Mammary epithelial cell (primary cell): ENCODE measurements around the gene ADAMTS9.

ENCODE experiments used
- CTCF ChIP-seq, 2 donors: IDR thresholded peaks in 1 of 2; conservative IDR thresholded peaks in 1 of 2; 2 replicates each; pipeline ENCODE4 v1.5.1; 2011 to 2012; ENCODE audit warnings: inconsistent platforms in 2 of 2, low read length in 2 of 2, mild to moderate bottlenecking in 2 of 2, control low read depth in 1 of 2, low read depth in 1 of 2; ENCODE audit not compliant: insufficient read depth in 1 of 2; ENCODE audit errors: extremely low read depth in 1 of 2
- EZH2 ChIP-seq: IDR thresholded peaks from 2 replicates; pipeline ENCODE4 v1.6.1; 2012; ENCODE audit warnings: low read length, inconsistent platforms, borderline replicate concordance

GRCh38 chr3:64578062-64578770, 109.6 kb downstream of the ADAMTS9 start:
- TF ChIP-seq CTCF (conservative IDR thresholded peaks at IDR 0.05 in 1 of 2, IDR thresholded peaks at IDR 0.05 in 1 of 2; ENCODE audit: extremely low read depth in 1 of 2, insufficient read depth in 1 of 2, low read depth in 1 of 2, low read length in 2 of 2), result no peak
- TF ChIP-seq EZH2, result no peak
